EH (cell line): ENCODE measurements around the gene ITPKB.
A peak's percentile ranks its signal among the peaks of the same experiment; 100 is the strongest.
"Not testable (repeated sequence)": the region's sequence is repeated elsewhere in the genome, so short reads cannot be mapped to it uniquely, and the experiment has no call there.

Experiments
- DNase-seq: peaks from one replicate; pipeline ENCODE4 v3.0.0-alpha.2; 2015; ENCODE audit warnings: low read depth

ITPKB gene

DNA sequence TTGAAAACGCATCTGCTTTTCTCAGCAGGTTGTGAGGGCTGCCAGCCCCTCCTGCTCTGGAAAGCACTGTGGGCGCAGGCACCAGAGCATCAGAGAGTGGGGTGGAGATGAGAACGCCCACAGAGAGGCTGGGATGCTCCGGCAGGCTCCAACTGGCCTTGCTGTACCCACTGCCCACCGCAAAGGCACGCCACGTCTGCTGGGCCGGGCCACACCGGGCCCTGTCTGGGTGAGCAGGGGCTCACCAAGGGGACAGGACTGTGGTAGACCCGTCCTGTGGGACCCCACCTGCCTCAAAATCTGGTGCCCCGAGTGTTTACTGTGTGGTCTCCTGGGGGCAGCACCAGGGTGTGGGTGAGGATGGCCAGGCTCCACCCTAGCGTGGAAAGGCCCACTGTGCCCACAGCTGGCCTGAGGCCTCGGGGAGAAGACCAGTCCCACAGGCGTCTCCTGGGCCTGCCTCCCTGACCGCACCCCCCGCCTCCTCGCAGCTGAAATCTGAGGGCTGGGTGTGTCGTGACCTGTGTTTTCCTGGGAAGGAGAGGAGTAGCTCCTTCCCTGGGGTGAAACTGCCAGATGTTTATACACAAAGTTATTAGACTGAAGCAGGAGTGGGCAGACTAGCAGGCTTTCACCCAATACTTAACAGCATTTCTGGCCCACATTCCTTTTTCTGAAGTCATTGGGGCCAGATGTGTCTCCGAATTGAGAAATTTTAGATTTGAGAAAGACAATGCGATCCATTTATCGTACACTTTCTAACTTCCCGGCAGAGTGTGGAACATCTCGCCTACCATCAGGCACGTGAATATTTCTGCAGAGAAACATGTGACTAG is 136.7 kb downstream of the ITPKB start:
- DNase-seq: peak; percentile 82

DNA sequence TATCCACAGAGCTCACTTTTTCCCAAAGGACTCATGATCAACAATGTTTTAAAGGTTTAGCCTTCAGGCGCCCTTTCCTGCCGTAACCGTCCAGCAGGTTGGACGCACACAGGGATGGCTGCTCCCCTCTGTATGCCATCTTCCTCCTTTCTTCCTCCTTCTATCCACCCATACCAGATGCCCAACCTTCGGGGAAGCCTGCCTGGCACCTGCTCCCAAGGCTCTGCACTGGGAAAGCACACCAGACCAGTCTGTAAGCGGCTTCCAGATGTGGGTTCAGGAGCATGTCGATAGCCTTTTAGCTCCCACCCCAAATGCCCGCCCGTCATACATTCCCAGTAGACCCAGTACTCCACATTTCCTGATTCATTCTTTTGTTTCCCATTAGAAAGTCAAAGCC is 137.6 kb downstream of the ITPKB start:
- no peak for DNase-seq

DNA sequence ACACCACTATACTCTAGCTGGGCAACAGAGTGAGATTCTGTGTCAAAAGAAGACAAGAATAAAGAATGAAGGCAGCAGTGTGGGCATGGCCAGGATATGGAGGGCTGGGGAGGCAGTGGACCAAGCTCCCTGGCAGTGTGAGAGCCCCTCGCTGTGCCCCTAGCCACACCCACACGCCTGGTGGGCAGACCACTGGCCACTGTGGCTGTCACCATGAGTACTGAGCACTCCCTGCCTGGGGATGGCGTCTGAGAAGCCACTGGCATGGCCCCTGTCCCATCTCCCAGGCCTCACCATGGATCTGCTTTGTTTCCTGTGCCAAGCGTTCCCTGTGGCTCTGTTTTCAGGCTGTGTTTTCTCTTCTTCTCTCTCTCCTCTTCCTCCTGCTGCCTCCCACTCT is 138.8 kb downstream of the ITPKB start:
- DNase-seq: no peak

DNA sequence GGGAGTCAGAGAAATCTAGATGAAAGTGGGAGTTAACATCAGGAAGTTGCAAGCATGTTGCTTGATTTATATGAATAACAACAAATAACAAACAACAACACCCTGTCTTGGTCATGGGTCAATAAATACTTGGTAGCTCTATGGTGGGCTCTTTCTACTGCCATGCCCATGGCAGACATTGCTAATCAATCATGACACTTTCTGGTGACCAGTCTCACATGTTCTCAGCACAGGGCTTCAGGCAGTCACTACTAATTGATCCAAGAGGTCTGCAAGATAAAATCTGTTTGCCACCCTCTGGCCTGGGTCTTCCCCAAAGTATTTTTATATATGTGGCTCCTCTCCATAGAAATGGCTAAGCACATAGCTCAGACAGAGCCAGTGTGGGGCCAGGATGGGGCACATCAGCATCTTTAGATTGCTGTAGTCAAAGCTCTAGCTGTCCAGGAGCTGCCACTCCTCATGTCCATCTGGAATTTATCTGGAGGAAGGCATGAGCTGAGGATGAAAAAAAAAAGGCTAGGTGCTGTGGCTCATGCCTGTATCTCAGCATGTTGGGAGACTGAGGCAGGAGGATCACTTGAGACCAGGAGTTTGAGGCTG is 139.3 kb downstream of the ITPKB start:
- DNase-seq: no peak

DNA sequence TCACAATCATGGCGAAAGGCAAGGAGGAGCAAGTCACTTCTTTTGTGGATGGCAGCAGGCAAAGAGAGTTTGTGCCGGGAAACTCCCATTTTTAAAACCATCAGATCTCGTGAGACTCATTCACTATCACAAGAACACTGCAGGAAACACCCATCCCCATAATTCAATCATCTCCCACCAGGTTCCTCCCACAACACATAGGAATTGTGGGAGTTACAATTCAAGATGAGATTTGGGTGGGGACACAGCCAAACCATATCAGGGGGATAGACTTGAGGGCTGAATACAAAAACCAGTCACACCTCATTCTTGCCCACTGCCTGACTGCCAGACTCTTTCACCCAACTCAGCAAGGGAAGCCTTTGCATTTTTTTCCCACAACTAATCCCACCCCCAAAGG is 140.1 kb downstream of the ITPKB start:
- not testable (repeated sequence) for DNase-seq

DNA sequence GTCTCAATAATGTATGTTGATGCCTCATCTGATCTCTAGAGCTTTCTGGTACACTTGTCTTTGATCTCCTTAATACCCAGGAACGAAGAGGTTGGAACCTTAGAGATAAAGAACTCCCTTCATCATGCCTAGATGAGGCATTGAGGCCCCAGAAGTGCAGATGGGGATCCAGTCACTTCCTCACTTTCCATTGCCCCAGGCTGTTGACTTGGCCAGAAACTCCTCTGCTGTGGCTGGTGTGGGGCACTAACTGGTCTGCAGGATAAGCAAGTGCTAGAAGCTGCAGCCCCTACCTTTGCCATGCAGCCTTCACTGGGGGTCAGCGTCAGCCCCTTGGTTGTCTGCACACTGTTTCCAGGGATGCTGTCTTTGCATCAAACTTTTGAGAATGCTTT is 140.6 kb downstream of the ITPKB start:
- DNase-seq: peak; percentile 15

DNA sequence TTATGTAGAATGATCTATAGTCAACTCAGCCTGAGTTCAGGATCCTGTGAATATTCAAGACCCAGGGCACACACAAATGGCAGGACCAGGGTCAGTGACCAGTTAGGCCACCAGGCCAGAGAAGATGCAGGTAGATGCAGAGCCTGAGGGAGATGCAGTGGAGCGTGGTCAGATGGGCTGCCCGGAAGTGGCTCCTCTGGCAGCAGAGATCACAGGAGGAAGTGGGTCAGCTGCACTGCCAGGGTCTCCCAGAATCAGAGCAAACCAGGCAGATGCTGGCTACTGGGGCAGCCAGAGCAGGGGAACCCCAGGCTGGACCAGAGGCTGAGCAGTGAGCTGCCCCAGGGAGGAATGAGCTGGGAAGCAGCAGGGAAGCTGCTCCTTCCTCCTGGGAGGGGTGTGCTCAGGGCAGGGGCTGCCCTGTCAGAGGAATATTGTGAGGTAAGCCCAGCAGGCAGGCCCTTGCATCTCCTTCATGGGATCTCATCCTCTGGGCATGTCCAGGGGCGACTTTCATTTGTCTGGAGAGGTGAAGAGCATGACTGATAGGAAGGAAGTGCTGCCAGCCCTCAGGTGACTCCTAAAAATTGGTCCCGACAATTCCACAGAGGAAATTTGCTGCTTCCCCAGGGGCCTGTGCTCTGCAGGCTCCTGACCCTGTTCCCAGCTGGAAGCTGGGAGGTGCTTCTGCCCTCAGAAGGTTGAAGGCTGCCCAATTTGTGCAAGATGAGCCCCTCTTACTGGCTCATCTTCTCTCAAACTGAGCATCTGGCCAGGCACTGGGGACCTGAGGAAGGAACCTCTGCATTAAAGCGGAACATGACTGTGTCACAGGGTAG is 141.2 kb downstream of the ITPKB start:
- DNase-seq: no peak

DNA sequence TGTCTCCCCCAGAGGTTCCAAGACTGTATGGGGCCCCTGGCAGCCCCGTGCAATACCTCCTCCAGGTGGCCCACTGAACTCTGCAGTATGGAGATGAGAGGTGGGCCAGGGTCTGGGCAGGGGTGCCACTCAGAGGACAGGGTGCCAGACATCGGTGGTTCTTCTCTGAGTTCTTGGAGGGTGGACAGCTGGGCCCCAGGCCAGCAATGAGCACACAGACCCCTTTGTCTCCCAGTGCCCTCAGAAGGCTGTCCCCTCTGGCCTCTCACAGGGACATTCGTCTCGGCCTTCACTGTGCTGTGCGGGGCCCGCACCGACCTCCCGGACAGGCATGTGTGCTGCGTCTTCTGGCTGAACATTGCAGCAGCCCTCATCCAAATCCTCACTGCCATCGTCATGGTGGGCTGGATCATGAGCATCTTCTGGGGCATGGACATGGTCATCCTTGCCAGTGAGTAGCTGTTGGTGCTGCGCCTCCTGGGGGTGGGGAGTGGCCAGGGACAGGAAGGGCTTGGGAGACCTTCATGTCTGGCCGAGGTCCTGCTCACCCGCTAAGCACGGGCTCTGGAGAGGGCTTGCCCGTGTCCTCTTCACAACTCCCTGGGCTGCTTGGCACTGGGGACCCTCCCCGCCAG is 142.4 kb downstream of the ITPKB start:
- no peak for DNase-seq

DNA sequence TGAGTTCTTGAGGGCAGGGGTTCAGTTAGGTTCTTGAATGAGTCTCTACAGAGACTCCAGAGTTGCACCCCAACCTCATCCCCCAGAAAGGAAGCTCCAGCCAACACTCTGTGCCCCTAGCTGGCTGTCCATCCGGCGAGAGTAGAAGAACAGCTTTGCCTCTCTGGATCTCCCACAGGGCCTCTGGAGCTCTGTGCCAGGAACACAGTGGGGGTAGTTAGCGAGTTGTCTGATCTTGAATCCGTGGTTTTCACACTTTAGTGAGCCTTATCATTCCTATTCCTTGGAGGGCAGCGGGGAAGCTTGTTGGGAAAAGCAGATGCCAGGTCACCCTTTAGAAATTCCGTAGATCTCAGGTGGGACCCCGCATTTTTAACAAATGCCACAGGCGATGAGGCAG is 145.5 kb downstream of the ITPKB start:
- DNase-seq: no peak

DNA sequence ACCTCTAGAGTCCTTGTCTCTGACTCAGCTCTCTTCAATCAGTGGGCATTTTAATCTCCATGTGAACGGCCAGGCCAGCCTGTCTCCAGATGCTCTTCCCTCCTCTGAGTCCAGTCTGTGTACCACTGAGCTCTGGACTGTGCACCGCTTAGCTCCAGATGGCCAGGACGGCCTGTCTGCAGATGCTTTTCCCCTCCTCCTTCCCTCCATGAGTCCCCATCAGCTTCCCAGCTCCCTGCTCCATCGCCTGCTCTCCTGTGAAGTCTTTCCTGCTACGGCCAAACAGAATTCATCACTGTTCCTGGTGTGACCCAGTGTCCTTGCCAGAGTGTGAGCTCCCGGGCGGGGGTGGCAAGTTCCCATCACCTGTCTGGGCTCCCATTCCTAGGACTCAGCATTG is 148.5 kb downstream of the ITPKB start:
- DNase-seq: no peak

DNA sequence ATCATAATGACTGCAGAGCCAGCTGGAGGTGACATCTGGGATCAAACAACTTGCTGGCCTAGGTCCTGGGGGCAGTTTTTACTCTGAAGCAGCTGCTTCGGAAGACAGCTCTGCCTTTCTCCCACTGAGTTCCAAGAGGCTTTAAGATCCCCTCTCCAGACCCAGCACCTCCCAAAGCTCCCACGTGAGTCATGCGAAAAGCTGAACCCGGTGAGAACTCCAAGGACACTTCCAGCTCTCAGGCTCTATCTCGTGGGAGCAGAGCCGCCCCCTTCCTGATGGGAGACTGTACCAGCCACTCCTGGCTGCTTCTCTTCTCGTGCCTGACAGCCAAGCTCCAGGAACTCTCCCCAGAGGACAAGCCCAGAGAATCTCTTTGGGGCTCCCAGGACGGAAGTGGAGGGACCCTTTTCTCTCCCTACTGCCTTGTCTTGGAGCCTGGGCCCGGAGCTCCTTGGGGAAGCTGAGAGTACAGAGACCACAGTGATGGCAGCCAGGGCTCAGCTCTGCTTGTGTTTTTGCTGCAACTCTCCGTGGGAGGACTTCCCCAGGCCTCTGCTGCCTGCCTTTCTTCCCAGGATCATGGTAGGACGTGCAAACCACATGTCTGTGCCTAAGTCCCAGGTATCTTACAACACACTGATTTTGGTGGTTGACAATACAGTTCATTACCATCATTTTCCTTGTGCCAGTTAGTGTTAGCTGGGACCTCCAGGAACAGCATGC is 149.9 kb downstream of the ITPKB start:
- peak; percentile 16 for DNase-seq

DNA sequence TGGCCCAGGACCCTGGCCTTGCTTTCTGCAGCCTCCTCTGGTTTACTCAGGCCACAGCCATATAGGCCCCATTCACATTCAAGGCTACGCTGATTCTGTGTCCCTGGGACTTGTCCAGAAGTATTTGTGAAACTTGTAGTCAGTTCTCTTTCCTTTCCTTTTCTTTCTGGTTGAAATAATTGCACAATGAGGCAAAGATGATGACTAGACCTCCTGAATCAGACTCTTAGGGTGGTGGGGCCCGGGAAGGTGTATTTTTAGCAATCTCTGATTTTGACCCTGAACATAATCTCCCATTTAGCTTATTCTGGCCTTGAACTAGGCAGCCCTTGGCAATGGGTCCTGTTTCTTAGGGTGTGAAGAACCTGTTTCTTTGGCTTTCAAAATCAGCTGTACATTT is 150.6 kb downstream of the ITPKB start:
- DNase-seq: peak; percentile 9

DNA sequence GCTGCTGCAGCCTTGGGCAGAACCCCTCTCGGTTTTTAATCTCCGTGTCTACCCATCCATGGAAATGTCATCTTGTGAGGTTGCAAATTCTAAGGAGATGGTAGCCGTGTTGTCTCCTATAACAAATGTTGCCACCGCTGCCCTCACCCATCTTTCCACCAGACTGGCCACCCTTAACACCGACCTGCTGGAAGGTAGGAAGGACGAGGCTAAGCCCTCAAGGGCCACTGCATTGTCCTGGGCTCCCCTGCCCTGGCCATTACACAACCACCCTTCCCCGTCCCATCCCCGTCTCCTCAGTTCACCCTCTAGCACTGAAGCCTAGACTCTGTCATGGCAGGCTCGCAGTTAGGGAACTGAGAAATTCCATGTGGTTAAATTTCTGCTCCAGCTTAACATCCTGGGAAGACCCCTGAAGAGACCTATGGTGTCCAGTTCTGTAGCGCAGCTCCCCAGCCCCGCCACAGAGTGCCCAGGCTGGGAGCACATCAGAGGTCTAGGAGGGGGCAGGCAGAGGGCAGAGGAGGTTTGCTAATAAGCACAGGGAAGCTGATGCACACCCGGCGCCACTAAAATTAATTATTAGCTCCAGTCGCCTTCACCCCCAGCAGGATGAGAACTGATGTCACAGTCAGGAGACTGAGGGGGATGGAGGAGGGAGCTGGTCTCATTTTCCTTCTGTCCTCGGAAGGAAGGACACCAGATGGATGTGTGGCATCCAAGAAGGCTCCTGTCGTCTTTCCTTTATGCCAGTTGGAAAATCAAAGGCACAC is 152.2 kb downstream of the ITPKB start:
- DNase-seq: no peak

DNA sequence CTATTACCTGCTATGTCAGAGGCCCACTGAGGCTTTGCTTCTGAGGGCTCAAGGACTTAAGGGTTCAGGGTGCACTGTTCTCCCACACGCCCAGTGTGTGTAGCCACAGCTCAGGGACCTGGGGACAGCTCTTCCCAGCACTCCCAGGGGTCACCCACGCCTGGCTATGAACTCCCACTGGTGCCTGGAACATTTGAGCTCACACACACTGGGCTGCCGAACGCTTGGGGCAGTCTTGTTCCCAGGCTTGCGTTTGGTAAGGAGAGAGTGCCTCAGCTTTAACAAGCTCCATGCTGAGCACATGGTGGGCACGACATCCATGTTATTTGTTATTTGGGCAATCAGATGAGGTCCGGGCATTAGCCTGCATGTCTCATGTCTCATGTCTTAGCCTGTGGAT is 153.0 kb downstream of the ITPKB start:
- DNase-seq: no peak

DNA sequence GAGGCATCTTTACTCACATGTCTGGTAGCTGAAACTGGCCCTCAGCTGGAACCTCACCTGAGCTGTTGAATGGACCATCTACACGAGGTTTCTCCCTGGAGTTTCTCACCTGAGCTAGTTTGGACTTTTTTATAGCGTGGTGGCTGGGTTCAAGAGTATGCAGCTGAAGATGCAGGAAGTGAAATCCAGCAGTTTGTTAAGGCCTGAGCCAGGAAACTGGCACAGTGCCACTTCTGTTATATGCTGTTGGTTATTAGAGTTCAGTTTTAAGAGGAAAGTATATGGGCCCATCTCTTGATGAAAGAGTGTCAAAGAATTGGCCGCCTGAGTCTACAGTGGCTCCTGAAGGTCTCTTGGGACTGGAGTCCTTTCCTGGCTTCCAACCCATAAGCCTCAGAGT is 154.9 kb downstream of the ITPKB start:
- no peak for DNase-seq

DNA sequence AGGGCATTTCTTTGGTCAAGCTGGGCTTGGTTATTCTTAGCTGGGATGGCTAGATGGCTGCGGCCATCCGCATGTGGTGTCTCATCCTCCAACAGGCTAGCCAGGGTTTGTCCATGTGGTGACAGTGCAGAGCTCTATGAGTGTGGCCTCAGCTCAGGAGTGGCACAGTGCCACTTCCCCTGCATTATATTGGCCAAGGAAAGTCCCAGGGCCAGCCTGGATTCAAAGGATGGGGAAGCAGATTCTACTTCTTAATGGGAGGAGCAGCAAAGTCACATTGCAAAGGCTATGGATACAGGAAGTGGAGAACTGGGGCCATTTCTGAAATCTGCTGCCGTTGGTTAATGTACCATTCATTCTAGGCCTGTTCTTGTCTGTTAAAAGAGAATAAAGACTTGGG is 156.1 kb downstream of the ITPKB start:
- DNase-seq: no peak
